HG03378 (cell line): ENCODE results near the gene NSF.
"Not testable (repeated sequence)": the region's sequence is repeated elsewhere in the genome, so short reads cannot be mapped to it uniquely, and the experiment has no call there.

Experiments
- ATAC-seq: cut with Tn5 transposase; IDR thresholded peaks from one replicate; pipeline ENCODE4 v1.9.1; 2021; ENCODE audit warnings: mild to moderate bottlenecking, moderate library complexity; ENCODE audit not compliant: unreplicated experiment

NSF gene

DNA sequence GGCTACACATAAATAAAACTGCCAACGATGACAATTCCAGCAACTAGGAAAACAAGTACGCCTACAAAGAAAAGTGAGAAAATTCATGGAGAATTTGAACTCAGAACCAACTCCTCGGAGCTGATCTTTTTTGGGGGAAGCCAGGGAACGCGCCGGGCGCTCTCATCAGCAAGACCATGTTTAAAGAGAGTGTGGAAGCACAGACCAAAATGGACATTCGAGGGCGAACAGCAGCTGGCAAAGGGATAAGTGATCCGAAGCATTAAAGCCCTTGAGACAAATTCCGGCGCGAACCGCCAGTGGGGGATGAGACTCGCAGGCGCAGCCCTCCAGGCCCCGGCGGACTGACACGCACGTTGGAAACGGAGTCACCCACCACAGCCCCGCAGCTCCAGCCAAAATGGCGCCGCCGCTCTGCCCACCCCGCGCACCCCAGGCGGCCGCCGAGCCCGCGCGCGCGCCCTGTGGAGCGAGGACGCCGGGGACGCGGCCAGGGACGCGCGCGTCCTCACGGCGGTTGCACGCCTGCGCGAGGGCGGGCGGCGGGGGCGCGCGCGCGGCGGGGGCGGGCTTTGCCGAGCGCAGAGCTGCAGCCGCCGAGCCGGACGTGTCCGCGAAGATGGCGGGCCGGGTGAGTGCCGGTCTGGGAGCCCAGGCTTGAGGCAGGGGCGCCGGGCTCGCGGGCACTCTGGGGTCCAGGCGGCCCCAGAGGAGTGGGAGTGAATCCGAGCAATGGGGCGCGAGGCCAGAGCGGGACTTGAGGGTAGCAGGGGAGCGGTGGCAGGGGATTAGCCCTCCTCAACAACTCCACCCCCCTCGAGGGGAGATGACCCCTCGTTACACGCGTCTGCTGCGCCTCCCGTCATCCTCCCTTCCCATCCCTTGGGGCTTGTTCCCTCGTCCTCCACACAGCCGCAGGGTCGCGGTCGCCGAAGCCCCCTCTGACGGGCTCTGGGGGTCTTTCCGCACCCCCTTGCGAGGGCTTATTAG, at the start of gene NSF:
TSS of gene NSF (plus strand) at position 513 of the 990 bp plus-strand sequence. CDS start at position 620, 107 bp downstream.
- not testable (repeated sequence) for ATAC-seq

DNA sequence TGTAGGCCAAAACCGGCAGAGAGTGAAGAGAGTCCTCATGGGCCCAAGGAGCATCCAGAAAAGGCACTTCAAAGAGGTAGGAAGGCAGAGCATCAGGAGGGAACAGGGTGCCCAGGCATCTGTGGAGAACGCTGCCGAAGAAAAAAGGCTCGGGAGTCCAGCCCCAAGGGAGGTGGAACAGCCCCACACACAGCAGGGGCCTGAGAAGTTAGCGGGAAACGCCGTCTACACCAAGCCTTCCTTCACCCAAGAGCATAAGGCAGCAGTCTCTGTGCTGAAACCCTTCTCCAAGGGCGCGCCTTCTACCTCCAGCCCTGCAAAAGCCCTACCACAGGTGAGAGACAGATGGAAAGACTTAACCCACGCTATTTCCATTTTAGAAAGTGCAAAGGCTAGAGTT, 41.9 kb upstream of the NSF start:
- not testable (repeated sequence) for ATAC-seq

DNA sequence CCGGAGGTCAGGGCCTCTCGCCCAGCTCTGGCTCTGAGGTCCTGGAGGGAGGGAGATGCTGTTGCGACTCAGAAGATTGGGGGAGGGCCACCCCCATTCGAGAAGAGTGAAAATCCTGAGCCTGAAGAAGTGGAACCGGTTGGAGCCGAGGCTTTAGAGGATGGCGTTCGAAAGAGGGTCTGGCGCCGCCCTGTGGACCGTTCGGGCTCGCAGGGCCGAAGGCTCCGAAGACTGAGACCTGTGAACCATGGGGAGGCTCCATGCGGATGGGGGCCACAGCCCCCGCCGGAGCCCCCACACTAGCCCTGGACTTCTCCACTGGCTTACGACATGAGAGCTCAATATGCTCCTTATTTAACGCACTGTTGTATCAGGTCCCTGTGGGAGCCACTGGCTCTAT, 31.3 kb upstream of the NSF start:
- ATAC-seq, result not testable (repeated sequence)

DNA sequence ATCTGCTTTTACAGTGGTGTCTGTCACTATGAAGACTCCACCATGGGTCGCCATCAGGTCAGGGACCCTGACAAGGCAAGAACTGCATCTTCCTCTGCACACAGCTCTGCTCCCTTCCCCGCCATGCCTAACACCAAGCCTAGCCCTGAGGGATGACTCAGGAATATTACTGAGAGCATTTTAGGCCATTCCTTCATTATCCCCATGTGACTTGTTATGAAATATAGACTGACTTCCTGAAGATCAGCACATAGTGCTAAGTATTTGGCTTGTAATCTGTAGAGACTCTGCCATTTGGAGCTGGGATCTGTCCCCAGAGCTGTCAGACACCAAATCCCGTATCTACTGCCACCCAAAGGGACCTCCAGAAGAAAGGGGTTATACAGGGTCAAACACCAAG, 30.4 kb upstream of the NSF start:
- ATAC-seq, result not testable (repeated sequence)

DNA sequence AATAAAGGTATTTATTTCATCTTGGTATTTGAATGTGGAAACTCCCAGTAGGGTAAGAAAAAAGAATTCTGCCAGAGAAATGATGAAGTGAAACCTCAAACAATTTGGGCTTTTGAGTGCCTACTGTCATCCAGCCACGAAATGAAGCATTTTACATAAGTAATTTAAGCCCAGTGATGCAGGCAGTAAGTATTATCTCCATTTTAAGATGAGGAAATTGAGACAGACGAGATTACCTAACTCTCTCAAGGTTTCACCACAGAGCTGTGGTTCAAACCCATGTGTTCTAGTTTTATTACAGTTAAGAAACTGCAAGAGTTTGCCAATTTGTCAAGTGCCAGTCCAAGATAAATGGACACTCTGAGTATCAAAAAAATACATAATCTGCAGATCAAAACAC, 24.2 kb upstream of the NSF start:
- ATAC-seq, result not testable (repeated sequence)

DNA sequence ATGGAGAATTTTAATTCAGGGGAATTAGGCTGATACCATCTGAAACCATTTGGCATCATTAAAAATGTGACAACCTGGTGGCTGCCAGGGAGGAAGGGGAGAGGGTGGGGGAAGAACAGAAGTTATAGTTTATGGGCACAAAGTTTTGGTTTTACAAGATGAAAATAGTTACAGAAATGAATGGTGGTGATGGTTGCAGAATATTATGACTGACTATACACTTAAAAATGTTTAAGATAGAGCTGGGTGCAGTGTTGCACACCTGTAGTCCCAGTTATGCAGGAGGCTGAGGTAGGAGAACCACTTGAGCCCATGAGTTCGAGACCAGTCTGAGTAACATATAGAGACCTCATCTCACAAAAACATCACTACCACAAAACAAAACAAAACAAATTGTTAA, 23.5 kb upstream of the NSF start:
- not testable (repeated sequence) for ATAC-seq

DNA sequence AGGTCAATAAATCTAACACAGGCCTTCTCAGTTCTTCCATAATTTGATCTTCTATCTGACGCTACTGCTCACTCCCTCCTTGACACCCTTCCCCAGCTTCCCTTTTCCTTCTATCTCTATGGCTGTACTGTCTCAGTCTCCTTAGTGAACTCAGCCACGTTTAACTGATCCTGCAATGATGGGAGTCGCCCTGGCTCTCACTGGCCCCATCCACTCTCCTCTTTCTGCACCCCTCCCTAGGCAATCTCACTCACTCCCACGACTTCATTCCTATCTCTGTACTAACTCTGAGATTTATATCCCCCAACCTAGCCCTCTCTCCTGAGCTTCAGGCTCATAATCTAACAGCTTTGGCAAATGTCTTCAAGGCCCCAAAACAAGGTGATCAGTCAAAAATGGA, 18.7 kb upstream of the NSF start:
- not testable (repeated sequence) for ATAC-seq

DNA sequence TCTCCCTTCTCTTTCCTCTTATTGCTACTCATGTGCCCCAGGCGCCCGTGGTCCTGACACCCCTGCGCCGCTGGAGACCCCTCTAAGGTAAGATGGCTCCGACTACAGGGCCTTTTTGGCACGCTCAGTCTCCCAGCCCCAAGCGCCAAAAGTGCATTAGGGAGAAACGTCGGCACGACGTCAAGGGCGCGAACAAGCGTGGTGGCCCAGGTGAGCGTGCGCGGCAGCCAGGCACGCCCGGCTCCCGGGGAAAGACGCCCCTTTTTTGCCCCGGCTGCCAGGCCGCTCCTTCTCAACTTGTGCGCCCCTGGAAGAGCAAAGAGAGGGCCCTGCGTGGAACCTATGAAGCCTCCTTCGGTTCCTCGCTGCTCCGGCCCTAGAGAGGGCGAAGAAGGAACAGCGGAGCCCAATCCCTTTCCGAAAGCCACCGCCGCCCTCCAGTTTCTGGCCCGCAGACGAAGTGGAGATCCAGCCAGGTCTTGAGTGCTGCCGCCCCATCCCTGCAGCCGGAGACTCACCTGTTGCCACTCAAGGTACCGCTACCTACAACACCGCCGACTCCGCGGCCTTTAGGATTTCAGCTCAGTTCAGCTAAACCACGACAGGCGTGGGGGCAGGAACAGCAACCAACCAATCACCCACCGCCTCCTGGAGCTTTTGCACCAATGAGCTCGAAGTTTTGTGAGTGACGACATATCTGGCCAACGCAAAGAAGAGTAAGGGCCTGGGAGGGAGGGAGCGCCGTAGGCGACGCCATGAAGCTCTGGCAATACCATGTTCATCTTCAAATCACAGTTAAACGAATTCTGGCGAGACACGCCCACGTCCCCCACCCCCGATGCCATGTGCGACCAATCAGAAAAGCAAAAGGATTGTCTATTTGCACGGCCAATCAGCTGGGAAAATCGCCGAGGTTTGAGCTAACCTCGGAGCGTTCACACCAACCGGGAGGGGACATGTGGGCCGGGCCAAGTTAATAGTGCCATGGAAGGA, 11.1 kb upstream of the NSF start, which contains the start of gene ARL17A:
TSS of gene ARL17A (minus strand) at position 609 of the 993 bp plus-strand sequence. CDS start 3,369 bp downstream, outside the sequence.
- ATAC-seq, result peak; percentile 78

DNA sequence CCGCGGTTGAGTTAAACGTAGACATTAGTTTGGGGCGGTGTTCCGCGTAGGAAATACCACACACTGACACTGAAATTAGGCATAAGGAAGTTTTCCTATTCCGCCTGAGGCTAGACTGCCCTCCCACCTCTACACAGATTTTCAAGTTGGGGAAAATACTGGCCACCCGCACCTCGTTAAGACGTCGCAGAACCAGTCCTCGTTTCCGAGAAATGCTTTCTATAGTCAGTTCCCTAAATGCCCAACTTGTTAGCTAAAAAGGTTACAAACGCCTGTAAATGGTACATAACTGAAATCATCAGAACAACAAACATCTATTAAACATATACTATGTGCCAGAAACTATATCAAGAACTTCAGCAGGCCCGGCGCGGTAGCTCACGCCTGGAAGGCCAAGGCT, 10.4 kb upstream of the NSF start:
- ATAC-seq, result not testable (repeated sequence)

DNA sequence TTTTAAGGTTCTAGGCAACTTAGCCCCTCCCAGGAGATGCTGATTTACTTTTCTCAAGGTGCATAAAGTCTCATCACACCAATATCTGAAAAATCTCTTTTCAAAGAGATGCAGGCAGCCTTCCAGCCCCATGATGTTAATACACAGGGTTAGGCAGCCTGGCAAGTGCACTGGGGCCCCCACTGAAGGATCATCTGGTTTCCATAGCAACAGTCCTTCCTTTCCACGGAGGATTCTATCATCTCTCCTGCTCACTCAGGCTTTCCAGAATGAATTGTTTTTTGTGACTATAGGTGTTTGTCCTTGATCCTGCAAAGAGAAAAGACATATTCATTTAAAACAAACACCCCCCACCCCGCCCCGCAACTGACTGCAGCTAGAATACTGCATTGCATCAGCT, 5.0 kb upstream of the NSF start:
- ATAC-seq, result not testable (repeated sequence)

DNA sequence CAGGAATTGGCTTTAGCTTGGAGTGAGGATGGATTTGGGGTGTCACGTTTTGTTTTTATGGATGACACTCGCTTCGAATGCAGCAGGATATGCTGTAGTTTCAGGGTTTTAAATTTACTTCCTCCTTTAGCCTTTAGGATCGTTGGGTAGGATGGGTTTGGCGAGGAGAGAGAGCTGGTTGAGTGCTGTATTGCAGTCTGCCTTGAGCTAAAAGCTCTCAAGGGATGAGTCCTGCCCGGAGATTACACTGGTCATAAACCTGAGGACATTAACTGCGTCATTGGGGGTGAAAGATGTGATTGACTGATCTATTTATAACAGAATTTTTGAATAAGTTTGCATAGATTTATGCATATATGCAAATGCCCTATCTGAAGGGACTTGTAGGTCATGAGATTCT, 863 bp downstream of the NSF start:
- ATAC-seq, result not testable (repeated sequence)

DNA sequence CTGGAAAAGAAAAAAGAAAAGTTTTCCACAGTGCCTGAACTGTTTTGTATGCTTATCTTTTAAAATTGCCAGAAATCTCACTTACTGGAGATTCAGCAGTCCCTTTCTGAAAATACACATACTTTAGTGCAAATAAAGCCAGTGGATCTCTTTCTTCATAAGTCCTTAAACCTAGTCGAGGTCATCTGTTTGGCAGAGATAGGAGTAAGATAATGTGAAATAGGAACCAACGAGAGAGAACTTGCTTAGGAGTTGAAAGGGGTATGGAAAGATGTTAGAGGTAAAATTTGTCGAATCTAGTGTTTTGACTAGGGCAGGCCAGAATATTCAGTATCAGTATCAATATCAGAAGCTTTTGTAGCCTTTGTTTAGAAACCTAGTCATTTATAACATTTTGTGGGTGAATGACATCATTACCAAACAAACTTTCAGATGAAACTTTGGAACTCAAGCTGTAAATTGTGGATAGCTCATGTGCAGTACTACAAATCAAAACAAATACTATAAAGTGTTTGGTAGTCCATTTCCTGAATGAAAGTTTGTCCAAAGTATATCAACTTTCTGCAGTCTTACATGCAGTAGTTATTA, 8.0 kb downstream of the NSF start:
- ATAC-seq, result not testable (repeated sequence)

DNA sequence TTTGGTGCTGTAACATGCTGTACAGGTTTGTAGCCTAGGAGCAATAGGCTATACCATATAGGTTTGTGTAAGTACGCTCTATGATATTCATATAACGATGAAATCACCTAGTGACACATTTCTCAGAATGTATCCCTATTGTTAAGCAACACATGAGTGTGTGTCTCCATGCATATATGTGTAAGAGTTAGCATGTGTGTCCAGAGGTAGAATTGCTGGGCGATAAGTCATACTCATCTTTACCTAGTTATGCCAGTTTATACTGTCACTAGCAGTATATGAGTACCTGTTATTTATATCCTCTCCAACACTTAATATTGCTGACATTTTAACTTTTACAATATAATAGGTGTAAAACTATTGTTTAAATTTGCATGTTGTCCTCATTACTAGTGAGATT, 10.3 kb downstream of the NSF start:
- ATAC-seq, result not testable (repeated sequence)

DNA sequence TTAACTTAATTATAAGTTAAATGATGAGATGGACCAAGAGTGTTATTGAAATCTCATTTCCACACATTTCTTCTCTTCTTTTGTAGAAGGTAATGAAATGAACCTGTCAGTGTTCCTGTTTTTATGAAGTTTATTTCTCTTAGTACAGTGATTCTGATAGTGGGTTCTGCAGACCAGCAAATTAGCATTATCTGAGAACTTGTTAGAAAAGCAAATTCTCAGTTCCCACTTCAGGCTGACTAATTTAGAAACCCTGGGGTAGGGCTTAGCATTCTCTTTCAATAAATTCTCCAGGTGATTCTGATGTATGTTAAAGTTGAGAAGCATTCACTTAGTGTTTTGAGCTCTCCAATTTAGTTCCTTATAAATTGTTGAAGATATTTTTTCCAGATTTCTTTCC, 12.7 kb downstream of the NSF start:
- peak; percentile 84 for ATAC-seq

DNA sequence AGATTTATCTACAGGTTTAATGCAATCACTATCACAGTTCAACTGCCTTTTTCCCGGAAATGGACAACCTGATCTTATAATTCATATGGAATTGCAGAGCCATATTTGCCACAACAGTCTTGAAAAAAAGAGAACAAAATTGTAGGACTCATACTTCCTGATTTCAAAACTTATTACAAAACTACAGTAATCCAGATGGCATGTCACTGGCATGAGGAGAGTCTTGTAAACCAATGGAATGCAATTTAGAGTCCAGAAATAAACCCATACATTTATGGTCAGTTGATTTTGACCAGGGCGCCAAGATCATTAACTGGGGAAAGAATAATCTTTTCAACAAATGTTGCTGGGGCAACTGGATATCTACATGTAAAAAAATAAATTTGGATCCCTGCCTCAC, 20.8 kb downstream of the NSF start:
- not testable (repeated sequence) for ATAC-seq

DNA sequence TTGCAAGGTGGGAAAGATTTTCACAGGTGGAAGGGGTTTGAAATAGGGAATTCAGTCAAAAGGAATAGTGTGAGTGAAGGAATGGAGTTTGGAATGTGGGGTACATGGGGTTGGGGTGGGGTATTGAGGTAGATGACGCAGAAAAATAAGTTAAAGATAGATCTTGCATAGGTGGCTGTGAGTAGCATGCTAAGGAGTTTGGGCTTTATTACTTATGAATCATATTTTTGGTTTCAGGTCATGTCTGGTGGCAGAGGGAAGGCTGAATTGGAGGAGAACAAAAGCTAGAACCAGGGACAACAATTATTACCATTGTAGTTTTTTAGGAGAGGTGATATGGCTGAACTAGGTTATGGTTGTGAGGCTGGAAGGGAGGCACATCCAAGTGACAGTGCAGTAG, 23.4 kb downstream of the NSF start:
- ATAC-seq, result not testable (repeated sequence)

DNA sequence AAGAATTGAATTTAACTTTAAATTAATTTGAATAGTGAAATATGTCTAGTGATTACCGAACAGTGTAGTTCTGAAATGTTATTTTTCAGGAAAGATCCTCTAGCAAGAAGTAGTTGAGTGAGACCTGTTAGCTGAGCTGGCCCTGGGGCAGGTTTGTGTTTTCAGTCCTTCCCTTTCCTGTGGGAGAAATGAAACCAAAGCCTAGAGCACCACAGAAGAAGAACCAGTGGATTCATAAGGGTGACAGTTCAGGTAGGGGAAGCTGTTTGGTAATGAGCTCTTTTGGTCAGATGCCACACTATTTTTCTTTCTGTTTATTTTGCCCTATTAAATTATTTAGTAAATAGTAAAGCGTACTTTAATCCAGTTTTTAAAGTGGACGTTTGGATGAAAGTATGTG, 26.7 kb downstream of the NSF start:
- not testable (repeated sequence) for ATAC-seq

DNA sequence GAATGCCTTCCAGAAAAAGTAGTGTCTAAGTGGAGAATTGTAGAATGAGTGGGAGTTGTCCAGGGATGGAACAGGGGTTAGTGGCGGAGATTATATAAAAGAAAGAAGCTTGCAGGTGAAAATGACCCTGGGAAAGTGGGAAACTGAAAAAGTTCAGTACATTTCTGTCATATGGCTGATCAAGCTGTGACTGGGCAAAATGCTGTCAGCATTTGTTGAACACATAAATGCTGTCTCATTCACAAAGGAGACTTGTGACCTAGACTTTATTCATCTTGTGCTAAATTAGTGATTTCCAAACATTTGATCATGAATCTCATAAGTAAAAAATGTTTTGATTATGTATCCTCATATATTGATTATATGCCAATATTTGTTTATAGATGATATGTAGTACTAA, 28.5 kb downstream of the NSF start:
- not testable (repeated sequence) for ATAC-seq

DNA sequence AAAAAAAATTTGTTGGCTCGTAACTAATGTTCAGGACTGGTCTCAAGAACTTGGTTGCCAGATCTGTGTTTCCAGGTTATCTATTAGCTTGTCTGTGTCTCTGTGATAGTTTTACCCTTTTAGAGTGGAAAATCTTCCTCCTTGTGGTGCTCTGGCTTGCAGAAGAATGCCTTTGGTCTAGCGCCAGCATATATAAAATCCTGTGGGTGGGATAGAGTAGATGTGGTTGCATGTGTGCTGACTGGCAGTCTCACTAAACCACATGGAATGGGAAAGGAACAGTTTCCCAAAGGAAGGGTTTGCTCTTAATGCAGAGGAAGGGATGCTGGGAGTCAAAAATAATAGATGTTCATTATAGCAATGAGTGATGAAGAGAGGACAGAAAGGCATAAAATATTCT, 33.3 kb downstream of the NSF start:
- ATAC-seq, result not testable (repeated sequence)

DNA sequence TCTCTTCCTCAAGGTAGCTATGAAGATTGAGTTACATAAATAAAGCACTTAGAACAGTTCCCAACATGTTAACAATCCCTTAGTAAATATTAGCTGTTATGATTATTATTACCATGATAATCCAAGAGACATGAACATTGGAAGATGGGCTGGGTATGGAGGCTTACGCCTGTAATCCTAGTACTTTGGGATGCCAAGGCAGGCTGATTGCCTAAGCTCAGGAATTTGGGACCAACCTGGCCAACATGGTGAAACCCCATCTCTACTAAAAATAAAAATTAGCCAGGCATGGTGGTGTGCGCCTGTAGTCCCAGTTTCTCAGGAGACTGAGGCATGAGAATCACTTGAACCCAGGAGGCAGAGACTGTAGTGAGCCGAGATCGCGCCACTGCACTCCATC, 34.3 kb downstream of the NSF start:
- ATAC-seq, result not testable (repeated sequence)

DNA sequence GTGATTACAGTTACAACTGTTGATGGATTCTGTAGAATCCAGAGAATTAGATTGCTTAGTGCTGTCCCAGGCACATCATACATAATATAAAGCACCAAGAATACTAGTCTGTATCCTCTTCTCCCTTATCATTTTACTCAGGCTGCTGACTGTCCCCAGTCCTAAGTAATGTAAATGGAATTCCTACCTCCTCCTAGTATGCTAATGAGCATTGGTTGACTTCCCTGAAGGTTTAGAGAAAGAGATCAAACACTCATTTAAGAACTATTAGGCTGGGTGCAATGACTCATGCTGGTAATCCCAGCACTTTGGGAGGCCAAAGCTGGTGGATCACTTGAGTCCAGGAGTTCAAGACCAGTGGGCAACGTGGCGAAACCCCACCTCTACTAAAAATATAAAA, 37.0 kb downstream of the NSF start:
- not testable (repeated sequence) for ATAC-seq
